ENCODE data around the gene BRI3BP.

The BRI3BP gene

GRCh38 chr12:124993626-124994436, at the start of gene BRI3BP:
TSS of gene BRI3BP (plus strand) at chr12:124993645. CDS start at chr12:124993791, 146 bp downstream.
- TF ChIP-seq TAF1 (IDR thresholded peaks at IDR 0.05; ENCODE audit: low read depth) (peak; percentile 40; the same call in 1 of the 2 replicates), TCF12 (IDR thresholded peaks at IDR 0.05; ENCODE audit: low read depth) (no peak), RAD21 (IDR thresholded peaks at IDR 0.05; ENCODE audit: low read depth) (no peak), YY1 (IDR thresholded peaks at IDR 0.05; ENCODE audit: low read depth) (no peak), MAX (IDR thresholded peaks at IDR 0.05) (no peak)

GRCh38 chr12:124946447-124946793, 47.0 kb upstream of the BRI3BP start:
- TF ChIP-seq MAX (IDR thresholded peaks at IDR 0.05) (no peak), ZBTB7A (IDR thresholded peaks at IDR 0.05; ENCODE audit: low read depth) (no peak), YY1 (IDR thresholded peaks at IDR 0.05; ENCODE audit: low read depth) (no peak), TEAD4 (IDR thresholded peaks at IDR 0.05) (no peak)

GRCh38 chr12:124947013-124947412, 46.4 kb upstream of the BRI3BP start:
- TF ChIP-seq EGR1 (IDR thresholded peaks at IDR 0.05) (no peak), CEBPB (IDR thresholded peaks at IDR 0.05) (no peak), REST (IDR thresholded peaks at IDR 0.05; ENCODE audit: low read depth) (no peak), TEAD4 (IDR thresholded peaks at IDR 0.05) (no peak), USF1 (IDR thresholded peaks at IDR 0.05) (no peak), ZBTB7A (IDR thresholded peaks at IDR 0.05; ENCODE audit: low read depth) (no peak), RAD21 (IDR thresholded peaks at IDR 0.05; ENCODE audit: low read depth) (no peak)

GRCh38 chr12:124947561-124948398, 45.7 kb upstream of the BRI3BP start:
- no peak for TF ChIP-seq MAX (IDR thresholded peaks at IDR 0.05)
- no peak for TF ChIP-seq YY1 (IDR thresholded peaks at IDR 0.05; ENCODE audit: low read depth)
- no peak for TF ChIP-seq FOXM1 (IDR thresholded peaks at IDR 0.05; ENCODE audit: borderline replicate concordance, low read depth)
- 0 out of 2 replicates have a peak, but pooled peaks have one; percentile 36 for TF ChIP-seq ZBTB7A (IDR thresholded peaks at IDR 0.05; ENCODE audit: low read depth)
- no peak for TF ChIP-seq REST (IDR thresholded peaks at IDR 0.05; ENCODE audit: low read depth)
- no peak for TF ChIP-seq CEBPB (IDR thresholded peaks at IDR 0.05)
- TF ChIP-seq USF1 (IDR thresholded peaks at IDR 0.05) = no peak; the same call in 1 of the 2 replicates
- no peak; the same call in 1 of the 2 replicates for TF ChIP-seq EP300 (IDR thresholded peaks at IDR 0.05; ENCODE audit: borderline replicate concordance)
- TF ChIP-seq RAD21 (IDR thresholded peaks at IDR 0.05; ENCODE audit: low read depth) = no peak
- TF ChIP-seq CREB1 (IDR thresholded peaks at IDR 0.05; ENCODE audit: low read depth) = no peak
- TF ChIP-seq EGR1 (IDR thresholded peaks at IDR 0.05) = no peak
- TF ChIP-seq TCF12 (IDR thresholded peaks at IDR 0.05; ENCODE audit: low read depth) = peak; percentile 15; the same call in 1 of the 2 replicates
- TF ChIP-seq TAF1 (IDR thresholded peaks at IDR 0.05; ENCODE audit: low read depth) = no peak
- TF ChIP-seq NFIC (IDR thresholded peaks at IDR 0.05) = peak; percentile 82
- peak; percentile 74; the same call in 1 of the 2 replicates for TF ChIP-seq TEAD4 (IDR thresholded peaks at IDR 0.05)

GRCh38 chr12:124949066-124949465, 44.4 kb upstream of the BRI3BP start:
- TF ChIP-seq YY1 (IDR thresholded peaks at IDR 0.05; ENCODE audit: low read depth) (no peak), ZBTB7A (IDR thresholded peaks at IDR 0.05; ENCODE audit: low read depth) (no peak), REST (IDR thresholded peaks at IDR 0.05; ENCODE audit: low read depth) (no peak), EP300 (IDR thresholded peaks at IDR 0.05; ENCODE audit: borderline replicate concordance) (no peak), USF1 (IDR thresholded peaks at IDR 0.05) (no peak)

Data from Ishikawa (cell line).